GM12875 (cell line): ENCODE measurements around the gene ALG11.

Experiments
- H3K4me3 ChIP-seq: one replicate; pipeline ENCODE4 v1.5.1; 2011; ENCODE audit warnings: low read depth, low read length, control low read depth
- TF ChIP-seq, protein P1 (sequence below): IDR thresholded peaks from 2 replicates; pipeline ENCODE4 v1.5.1; 2011; ENCODE audit warnings: low read depth, mild to moderate bottlenecking, control low read depth, inconsistent platforms, low read length, moderate library complexity, borderline replicate concordance; ENCODE audit not compliant: insufficient read depth

The ALG11 gene

DNA sequence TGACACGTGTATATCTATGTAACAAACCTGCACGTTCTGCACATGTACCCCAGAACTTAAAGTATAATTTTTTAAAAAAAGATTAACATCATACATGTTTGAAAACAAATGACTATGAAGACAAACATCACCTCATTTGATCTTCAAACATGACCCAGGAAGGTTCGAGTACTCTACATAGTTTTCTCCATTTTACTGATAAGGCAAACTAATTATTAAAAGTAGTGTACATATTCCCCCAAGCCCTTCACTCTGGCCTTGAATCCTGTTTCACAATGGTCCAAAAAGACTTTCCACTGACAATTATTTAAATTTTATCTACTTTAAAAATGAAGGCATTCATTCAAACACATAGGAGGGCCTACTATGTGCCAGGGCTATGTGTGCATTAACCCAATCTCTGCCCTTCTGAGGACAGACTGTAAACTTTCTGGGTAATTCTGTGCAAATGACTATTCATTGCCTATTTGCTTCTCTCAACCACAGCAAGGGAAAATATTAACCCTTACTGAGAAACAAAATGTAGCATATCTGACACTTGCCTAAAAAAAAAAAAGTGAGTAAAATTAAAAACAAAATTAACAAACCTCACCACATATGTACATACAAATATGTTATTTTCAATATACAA is 23.1 kb upstream of the ALG11 start:
- TF ChIP-seq, protein P1, sequence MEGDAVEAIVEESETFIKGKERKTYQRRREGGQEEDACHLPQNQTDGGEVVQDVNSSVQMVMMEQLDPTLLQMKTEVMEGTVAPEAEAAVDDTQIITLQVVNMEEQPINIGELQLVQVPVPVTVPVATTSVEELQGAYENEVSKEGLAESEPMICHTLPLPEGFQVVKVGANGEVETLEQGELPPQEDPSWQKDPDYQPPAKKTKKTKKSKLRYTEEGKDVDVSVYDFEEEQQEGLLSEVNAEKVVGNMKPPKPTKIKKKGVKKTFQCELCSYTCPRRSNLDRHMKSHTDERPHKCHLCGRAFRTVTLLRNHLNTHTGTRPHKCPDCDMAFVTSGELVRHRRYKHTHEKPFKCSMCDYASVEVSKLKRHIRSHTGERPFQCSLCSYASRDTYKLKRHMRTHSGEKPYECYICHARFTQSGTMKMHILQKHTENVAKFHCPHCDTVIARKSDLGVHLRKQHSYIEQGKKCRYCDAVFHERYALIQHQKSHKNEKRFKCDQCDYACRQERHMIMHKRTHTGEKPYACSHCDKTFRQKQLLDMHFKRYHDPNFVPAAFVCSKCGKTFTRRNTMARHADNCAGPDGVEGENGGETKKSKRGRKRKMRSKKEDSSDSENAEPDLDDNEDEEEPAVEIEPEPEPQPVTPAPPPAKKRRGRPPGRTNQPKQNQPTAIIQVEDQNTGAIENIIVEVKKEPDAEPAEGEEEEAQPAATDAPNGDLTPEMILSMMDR, result no peak

GRCh38 chr13:51993713-51994112 is 18.5 kb upstream of the ALG11 start:
- TF ChIP-seq, protein P1, result no peak

More for the DNA sequence above, 23.1 kb upstream of the ALG11 start:
- no peak overlapping the region for H3K4me3 ChIP-seq

DNA sequence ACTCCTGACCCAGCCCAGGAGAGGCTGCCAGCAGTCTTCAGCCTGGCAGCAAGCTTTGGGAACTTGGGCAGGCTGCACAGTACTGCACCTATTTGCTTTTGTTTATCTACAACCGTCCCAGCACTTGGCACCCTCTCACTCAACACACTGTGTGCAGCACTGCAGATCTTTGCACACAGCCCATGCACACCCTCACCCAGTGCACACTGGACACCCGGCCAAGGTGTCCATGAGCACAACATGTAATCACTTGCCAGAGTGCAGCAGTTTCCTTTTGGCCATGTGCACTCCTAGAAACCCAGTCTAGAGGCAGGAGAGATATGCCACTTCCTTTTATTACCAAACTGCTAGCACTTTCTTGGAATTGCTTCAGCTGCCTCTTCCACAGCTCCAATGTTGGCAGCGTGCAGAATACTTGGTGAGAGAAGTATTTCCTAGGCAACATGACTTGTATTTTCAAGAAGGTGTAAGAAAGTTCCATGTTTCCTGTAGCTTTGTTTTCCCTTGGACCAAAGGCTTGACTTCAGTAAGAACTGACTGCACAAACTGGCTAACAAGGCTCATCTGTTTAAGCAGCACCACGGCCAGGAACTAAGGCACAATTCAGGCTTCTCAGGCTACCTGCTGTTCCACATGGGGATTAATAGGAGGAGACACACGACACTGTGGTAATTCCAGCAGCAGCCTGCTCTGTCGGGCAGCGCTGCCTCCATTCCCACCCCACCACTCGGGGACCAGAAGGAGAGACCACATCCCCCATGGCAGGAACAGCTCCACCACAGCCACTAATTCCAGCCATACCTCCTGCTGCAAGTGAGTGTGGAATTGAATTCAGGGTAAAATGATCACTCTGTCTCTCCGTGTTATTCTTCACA is 16.3 kb upstream of the ALG11 start:
- H3K4me3 ChIP-seq, result no peak overlapping the region
- TF ChIP-seq, protein P1, result no peak

More at GRCh38 chr13:51993713-51994112, 18.5 kb upstream of the ALG11 start:
- no peak overlapping the region for H3K4me3 ChIP-seq

- TF ChIP-seq, protein P1, result no peak
- no peak overlapping the region for H3K4me3 ChIP-seq
Measured at GRCh38 chr13:51996641-51997040, 15.6 kb upstream of the ALG11 start.

GRCh38 chr13:51997186-51997585 is 15.0 kb upstream of the ALG11 start:
- TF ChIP-seq, protein P1, result no peak
- no peak overlapping the region for H3K4me3 ChIP-seq

GRCh38 chr13:51997641-51998330 is 14.4 kb upstream of the ALG11 start:
- TF ChIP-seq, protein P1, result no peak
- H3K4me3 ChIP-seq, result no peak overlapping the region
